Measurements from ENCODE around the gene NPAS3.

Gene NPAS3

GRCh38 chr14:32939254-32940065, 781 bp downstream of the NPAS3 start:
- TF ChIP-seq, protein P1, sequence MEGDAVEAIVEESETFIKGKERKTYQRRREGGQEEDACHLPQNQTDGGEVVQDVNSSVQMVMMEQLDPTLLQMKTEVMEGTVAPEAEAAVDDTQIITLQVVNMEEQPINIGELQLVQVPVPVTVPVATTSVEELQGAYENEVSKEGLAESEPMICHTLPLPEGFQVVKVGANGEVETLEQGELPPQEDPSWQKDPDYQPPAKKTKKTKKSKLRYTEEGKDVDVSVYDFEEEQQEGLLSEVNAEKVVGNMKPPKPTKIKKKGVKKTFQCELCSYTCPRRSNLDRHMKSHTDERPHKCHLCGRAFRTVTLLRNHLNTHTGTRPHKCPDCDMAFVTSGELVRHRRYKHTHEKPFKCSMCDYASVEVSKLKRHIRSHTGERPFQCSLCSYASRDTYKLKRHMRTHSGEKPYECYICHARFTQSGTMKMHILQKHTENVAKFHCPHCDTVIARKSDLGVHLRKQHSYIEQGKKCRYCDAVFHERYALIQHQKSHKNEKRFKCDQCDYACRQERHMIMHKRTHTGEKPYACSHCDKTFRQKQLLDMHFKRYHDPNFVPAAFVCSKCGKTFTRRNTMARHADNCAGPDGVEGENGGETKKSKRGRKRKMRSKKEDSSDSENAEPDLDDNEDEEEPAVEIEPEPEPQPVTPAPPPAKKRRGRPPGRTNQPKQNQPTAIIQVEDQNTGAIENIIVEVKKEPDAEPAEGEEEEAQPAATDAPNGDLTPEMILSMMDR (IDR thresholded peaks at IDR 0.05; ENCODE audit: low read depth, low read length, missing control alignments) = no peak
- DNase-seq (ENCODE audit: extremely low read depth, low read depth) = no peak
- peak overlapping the region; percentile 41 for H3K4me3 ChIP-seq (replicated peaks; ENCODE audit: low read depth, low read length)

- TF ChIP-seq, protein P1 (IDR thresholded peaks at IDR 0.05; ENCODE audit: low read depth, low read length, missing control alignments) = no peak
- H3K4me3 ChIP-seq (replicated peaks; ENCODE audit: low read depth, low read length) = peak overlapping the region; percentile 41
- DNase-seq (ENCODE audit: extremely low read depth, low read depth) = no peak
These were observed 1.5 kb downstream of the NPAS3 start for GRCh38 chr14:32940066-32940651.

DNA sequence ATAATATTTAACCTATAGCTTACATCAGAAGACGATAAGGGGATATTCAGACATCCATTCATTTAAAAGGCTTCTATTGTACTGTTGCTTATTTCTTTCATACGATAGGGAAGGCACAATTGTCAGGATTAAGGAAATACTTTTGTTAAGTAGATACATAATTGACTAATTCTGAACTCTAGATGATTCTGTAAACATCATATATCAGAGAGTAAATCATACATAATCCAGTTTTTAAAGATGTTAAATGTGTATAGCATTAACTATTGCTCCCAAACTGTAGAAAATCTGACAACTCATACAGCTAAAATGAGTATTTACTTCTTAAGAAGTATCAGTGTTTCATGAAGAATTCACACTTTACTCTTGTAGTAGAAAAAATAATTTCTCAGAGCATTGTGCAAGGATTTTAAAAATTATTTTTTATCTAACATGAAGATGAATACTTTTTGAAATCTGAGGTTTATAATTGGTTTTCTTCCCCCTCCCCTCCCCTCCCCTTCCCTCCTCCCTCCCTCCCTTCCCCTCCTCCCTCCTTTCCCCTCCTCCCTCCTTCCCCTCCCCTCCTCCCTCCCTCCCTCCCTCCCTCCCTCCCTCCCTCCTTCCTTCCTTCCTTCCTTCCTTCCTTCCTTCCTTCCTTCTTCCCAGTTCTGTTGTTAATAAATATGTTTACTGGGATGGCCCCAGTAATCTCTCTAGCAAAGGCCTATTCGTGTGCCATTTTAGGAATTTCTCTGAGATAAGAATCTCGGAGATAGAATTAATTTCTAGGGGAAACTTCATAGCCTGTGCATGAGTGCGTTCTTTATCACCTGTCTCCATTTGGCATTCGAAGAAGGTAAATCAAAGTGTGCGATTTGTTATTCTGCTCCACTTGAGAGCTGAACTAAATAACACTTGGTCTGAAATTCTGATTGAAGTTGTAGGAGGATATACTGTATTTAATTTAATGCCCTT, 2.3 kb downstream of the NPAS3 start:
- H3K4me3 ChIP-seq (replicated peaks; ENCODE audit: low read depth, low read length) = no peak overlapping the region
- no peak for DNase-seq (ENCODE audit: extremely low read depth, low read depth)
- TF ChIP-seq, protein P1 (IDR thresholded peaks at IDR 0.05; ENCODE audit: low read depth, low read length, missing control alignments) = no peak

DNA sequence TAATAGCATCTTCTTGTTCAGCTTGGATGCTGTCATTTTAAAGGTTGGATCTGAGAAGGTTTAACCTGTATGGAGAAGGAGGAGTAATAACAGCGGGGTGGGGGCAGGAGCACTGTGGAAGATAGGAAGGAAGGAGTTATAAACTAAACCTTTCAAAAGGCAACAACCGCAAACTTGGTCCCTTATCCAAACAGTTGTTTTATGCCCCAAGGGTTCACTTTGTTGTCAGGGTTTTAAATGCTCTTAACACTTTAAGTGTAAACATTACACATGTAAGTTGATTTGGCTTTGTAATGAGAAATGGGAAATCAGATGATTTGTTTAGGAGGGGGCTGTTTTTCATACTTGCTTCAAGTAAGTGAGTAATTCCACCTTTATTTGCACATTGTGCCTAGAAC, 3.0 kb downstream of the NPAS3 start:
- no peak for DNase-seq (ENCODE audit: extremely low read depth, low read depth)
- no peak overlapping the region for H3K4me3 ChIP-seq (replicated peaks; ENCODE audit: low read depth, low read length)
- TF ChIP-seq, protein P1 (IDR thresholded peaks at IDR 0.05; ENCODE audit: low read depth, low read length, missing control alignments) = no peak

DNA sequence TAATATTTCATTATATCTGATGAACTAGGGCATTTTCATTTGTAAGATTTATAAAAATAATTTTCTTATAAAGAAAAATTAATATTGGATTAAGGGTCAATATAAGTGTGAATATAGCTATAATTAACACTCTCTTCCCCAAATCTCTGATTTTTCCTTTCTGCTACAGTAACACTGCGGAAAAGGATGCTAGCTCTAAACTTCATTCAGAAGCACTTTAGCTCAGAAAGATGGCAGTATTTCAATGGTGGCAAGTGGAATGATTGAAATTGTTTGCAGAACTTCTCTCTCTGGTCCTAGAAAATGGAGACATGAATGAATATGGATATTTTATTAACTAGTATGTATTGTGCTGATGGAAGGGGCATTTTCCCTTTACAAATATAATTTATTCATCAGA, 8.4 kb downstream of the NPAS3 start:
- TF ChIP-seq, protein P1 (IDR thresholded peaks at IDR 0.05; ENCODE audit: low read depth, low read length, missing control alignments) = no peak
- DNase-seq (ENCODE audit: extremely low read depth, low read depth) = no peak
- no peak overlapping the region for H3K4me3 ChIP-seq (replicated peaks; ENCODE audit: low read depth, low read length)

DNA sequence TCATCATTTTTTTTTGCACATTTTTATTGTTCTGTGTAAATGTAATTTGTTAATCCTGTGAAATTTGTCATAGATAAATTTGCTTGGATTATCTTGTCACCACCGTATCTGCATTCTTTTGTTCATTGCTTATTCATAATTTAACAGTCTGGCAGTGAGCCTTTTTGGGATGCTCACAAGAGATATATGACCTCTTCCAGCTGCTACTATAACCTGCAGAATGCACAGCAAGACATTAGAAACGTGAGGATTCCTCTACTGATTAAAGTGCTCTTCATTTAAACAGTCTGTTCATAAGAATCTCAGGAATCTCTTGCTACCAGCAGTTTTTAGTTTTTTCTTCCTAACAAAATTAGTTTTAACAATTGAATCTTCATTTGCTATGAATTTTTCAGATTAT, 9.1 kb downstream of the NPAS3 start:
- DNase-seq (ENCODE audit: extremely low read depth, low read depth) = no peak
- TF ChIP-seq, protein P1 (IDR thresholded peaks at IDR 0.05; ENCODE audit: low read depth, low read length, missing control alignments) = no peak
- no peak overlapping the region for H3K4me3 ChIP-seq (replicated peaks; ENCODE audit: low read depth, low read length)
